GM19455 (cell line): ENCODE data around the gene NAV2.
"Not testable (repeated sequence)": the region's sequence is repeated elsewhere in the genome, so short reads cannot be mapped to it uniquely, and the experiment has no call there.

Experiments used
- ATAC-seq: cut with Tn5 transposase; IDR thresholded peaks from one replicate; pipeline ENCODE4 v1.9.1; 2021; ENCODE audit not compliant: unreplicated experiment

NAV2 gene

GRCh38 chr11:19882356-19882755, 169.7 kb downstream of the NAV2 start:
- no peak for ATAC-seq

GRCh38 chr11:19886498-19886897, 173.9 kb downstream of the NAV2 start:
- no peak for ATAC-seq

GRCh38 chr11:19887842-19888241, 175.2 kb downstream of the NAV2 start:
- ATAC-seq = no peak

- no peak for ATAC-seq
These were observed 176.9 kb downstream of the NAV2 start for GRCh38 chr11:19889531-19889930.

- ATAC-seq = no peak
These were observed 177.7 kb downstream of the NAV2 start for GRCh38 chr11:19890308-19890707.

GRCh38 chr11:19891022-19891421, 178.4 kb downstream of the NAV2 start:
- no peak for ATAC-seq

- ATAC-seq = no peak
These were observed 179.8 kb downstream of the NAV2 start for GRCh38 chr11:19892387-19892786.

GRCh38 chr11:19892876-19893275, 180.2 kb downstream of the NAV2 start:
- no peak for ATAC-seq

GRCh38 chr11:19894404-19894803, 181.8 kb downstream of the NAV2 start:
- ATAC-seq = no peak

- not testable (repeated sequence) for ATAC-seq
These were observed 182.4 kb downstream of the NAV2 start for GRCh38 chr11:19895037-19895436.

- ATAC-seq = no peak
These were observed 183.1 kb downstream of the NAV2 start for GRCh38 chr11:19895776-19896175.

- ATAC-seq = peak; percentile 55
These were observed 191.0 kb downstream of the NAV2 start for GRCh38 chr11:19903620-19904069.

- ATAC-seq = no peak
These were observed 192.7 kb downstream of the NAV2 start for GRCh38 chr11:19905280-19905853.

GRCh38 chr11:19906126-19906525, 193.5 kb downstream of the NAV2 start:
- ATAC-seq = no peak

- ATAC-seq = no peak
These were observed 194.5 kb downstream of the NAV2 start for GRCh38 chr11:19907008-19907579.

- no peak for ATAC-seq
These were observed 195.2 kb downstream of the NAV2 start for GRCh38 chr11:19907839-19908238.

GRCh38 chr11:19910931-19911330, 198.3 kb downstream of the NAV2 start:
- no peak for ATAC-seq

GRCh38 chr11:19912115-19912957, 199.7 kb downstream of the NAV2 start:
- ATAC-seq = no peak

- ATAC-seq = no peak
These were observed 200.6 kb downstream of the NAV2 start for GRCh38 chr11:19912958-19913892.

GRCh38 chr11:19913893-19914249, 201.2 kb downstream of the NAV2 start:
- no peak for ATAC-seq

GRCh38 chr11:19915808-19916207, 203.2 kb downstream of the NAV2 start:
- no peak for ATAC-seq
